ENCODE results near the gene PTPN12. TPM values are rescaled to one million over a fixed set of nuclear protein-coding genes. Genes with fewer than 3 reads are reported as not detected.

Gene PTPN12
- total and polyA plus RNA-seq, 7 donors = 16.5 to 52.6 (median 34.0) TPM

DNA sequence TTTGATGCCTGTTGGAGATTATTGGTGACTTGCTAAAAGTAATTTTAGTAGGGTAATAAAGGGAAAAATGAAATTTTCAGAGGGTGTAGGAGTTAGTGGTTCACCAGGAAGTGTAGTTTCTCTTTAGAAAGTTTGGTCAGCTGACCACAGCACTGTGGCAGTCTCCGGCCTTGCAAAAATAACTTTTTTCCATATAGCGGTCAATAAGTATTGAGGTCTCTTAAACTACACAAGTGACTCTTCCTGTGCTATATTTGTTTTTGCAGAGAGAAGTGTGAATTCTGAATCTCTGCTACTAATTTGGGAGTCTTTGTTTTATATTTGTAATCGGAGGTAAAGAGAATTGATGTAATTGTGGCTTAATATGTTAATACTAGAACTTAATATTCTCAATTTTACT lies 24.3 kb downstream of the PTPN12 start:
- H3K36me3 ChIP-seq (ENCODE audit: insufficient read depth in 1 of 2, low read depth in 1 of 2) = no peaks in the 10 kb centered on the region
- H3K4me1 ChIP-seq = peaks cover 37% of the 10 kb centered on the region
- TF ChIP-seq, protein P1, sequence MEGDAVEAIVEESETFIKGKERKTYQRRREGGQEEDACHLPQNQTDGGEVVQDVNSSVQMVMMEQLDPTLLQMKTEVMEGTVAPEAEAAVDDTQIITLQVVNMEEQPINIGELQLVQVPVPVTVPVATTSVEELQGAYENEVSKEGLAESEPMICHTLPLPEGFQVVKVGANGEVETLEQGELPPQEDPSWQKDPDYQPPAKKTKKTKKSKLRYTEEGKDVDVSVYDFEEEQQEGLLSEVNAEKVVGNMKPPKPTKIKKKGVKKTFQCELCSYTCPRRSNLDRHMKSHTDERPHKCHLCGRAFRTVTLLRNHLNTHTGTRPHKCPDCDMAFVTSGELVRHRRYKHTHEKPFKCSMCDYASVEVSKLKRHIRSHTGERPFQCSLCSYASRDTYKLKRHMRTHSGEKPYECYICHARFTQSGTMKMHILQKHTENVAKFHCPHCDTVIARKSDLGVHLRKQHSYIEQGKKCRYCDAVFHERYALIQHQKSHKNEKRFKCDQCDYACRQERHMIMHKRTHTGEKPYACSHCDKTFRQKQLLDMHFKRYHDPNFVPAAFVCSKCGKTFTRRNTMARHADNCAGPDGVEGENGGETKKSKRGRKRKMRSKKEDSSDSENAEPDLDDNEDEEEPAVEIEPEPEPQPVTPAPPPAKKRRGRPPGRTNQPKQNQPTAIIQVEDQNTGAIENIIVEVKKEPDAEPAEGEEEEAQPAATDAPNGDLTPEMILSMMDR (IDR thresholded peaks at IDR 0.05) = no peak
- H3K9me3 ChIP-seq = no peaks in the 10 kb centered on the region
- intact Hi-C loops (cut with DNase I) = no loop called here
- DNase-seq = no peak
- H3K4me3 ChIP-seq = no peak overlapping the region
- H3K27me3 ChIP-seq (ENCODE audit: insufficient read depth in 3 of 3, low read length in 2 of 3) = no peaks in the 10 kb centered on the region
- no peak overlapping the region for H3K27ac ChIP-seq
- no peak for ATAC-seq
- 51 to 78% (median 58%) methylated on average over 3 of the region's 3 CpGs for WGBS, 3 donors

DNA sequence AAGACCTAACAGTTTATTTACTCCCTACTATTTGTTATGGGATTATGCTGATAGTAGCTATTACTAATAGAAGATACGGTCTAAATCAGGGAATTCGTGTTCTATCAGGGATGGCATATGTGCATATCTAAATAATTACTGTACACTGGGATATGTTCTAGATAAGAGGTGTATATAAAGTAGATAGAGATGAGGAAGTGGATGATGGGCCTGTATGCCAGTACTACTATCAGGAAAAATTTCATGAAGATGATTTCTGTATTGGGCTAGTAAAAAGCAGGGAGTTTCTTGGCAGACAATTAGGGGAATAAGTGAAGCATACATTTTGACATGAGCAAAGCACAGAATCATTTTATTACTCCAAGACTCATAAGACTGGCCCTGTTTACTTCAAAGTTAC lies 26.2 kb downstream of the PTPN12 start:
- H3K9me3 ChIP-seq = no peaks in the 10 kb centered on the region
- ATAC-seq (no peak), DNase-seq (no peak)
- TF ChIP-seq, protein P1 (IDR thresholded peaks at IDR 0.05) = no peak
- H3K4me3 ChIP-seq = no peak overlapping the region
- no peaks in the 10 kb centered on the region for H3K36me3 ChIP-seq (ENCODE audit: insufficient read depth in 1 of 2, low read depth in 1 of 2)
- intact Hi-C loops (cut with DNase I) = no loop called here
- no peak overlapping the region for H3K27ac ChIP-seq
- peaks cover 44% of the 10 kb centered on the region for H3K4me1 ChIP-seq
- 51 to 78% (median 63%) methylated on average over 2 of the region's 2 CpGs for WGBS, 3 donors
- no peaks in the 10 kb centered on the region for H3K27me3 ChIP-seq (ENCODE audit: insufficient read depth in 3 of 3, low read length in 2 of 3)

DNA sequence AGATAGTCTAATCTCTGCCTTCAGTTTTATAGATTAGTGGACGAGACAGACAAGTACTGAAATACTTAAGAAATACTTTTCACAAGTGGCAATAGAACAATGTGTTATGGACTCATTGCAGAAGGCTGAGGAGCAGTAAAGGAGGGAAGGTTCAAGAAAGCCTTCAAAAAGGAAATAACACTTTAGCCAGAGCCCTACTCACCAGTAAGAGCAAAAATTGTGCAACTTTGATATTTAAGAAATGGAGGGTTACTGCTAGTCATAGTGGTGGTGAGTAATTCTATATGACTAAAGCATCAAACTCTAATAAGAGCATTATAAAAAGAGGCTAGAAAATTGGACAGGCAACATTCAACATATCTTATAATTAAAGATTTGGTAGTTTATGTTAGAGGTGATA lies 28.8 kb downstream of the PTPN12 start:
- intact Hi-C loops (cut with DNase I) = no loop called here
- WGBS, 3 donors = 58 to 90% (median 80%) methylated on average over 1 of the region's 1 CpG
- ATAC-seq = peak in 1 of 4 donors; percentile 35

DNA sequence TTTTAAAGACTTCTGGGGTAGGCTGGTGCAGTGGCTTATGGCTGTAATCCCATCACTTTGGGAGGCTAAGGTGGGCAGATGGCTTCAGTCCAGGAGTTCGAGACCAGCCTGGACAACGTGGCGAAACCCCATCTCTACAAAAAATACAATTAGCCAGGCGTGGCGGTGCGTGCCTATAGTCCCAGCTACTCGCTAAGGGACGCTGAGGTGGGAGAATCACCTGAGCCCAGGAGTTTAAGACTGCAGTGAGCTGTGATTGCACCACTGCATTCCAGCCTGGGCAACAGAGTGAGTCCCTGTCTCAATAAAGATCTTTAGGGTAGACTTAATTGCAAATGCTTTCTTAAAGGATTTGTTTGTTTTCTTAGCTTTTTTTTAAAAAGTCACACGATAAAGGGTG lies 29.3 kb downstream of the PTPN12 start:
- H3K36me3 ChIP-seq (ENCODE audit: insufficient read depth in 1 of 2, low read depth in 1 of 2) = peaks cover 0 to 6% of the 10 kb centered on the region in 2 donors
- intact Hi-C loops (cut with DNase I) = no loop called here
- no peak overlapping the region for H3K4me3 ChIP-seq
- ATAC-seq (no peak), DNase-seq (no peak)
- H3K27me3 ChIP-seq (ENCODE audit: insufficient read depth in 3 of 3, low read length in 2 of 3) = no peaks in the 10 kb centered on the region
- 90 to 92% (median 91%) methylated on average over 9 of the region's 9 CpGs for WGBS, 3 donors
- TF ChIP-seq, protein P1 (IDR thresholded peaks at IDR 0.05) = no peak
- H3K27ac ChIP-seq = no peak overlapping the region
- no peaks in the 10 kb centered on the region for H3K9me3 ChIP-seq
- peaks cover 34% of the 10 kb centered on the region for H3K4me1 ChIP-seq

More for the DNA sequence above, 28.8 kb downstream of the PTPN12 start:
- Histone ChIP-seq H3K36me3 (ENCODE audit: insufficient read depth in 1 of 2, low read depth in 1 of 2) (peaks cover 0 to under 1% of the 10 kb centered on the region in 2 donors), H3K27ac (no peak overlapping the region), H3K27me3 (ENCODE audit: insufficient read depth in 3 of 3, low read length in 2 of 3) (no peaks in the 10 kb centered on the region), H3K9me3 (no peaks in the 10 kb centered on the region), H3K4me3 (no peak overlapping the region), H3K4me1 (peaks cover 37% of the 10 kb centered on the region)
- DNase-seq = no peak
- TF ChIP-seq, protein P1 (IDR thresholded peaks at IDR 0.05) = no peak

DNA sequence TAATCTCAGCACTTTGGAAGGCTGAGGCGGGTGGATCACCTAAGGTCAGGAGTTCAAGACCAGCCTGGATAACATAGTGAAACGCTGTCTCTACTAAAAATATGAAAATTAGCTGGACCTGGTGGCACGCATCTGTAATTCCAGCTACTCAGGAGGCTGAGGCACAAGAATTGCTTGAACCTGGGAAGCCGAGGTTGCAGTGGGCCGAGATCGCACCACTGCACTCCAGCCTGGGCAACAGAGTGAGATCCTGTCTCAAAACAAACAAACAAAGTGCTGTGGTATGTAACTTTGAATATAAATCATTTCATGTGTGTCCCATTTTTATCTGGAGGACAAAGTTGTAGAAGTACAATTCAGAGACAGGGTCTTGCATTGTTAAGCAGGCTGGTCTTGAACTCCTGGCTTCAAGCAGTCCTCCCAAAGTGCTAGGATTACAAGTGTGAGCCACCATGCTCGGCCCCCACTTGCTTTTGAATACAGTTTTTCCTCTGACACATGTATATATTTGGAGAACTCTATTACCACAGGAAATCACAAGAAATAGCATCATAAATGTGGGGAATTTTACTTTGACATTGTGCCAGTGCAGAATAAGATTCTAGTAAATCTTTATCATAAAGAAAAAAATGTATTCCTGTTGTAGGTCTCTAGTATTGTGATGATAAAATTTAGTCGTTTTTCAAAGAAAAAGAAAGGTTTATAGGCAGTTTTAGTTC lies 32.6 kb downstream of the PTPN12 start:
- peaks cover 15% of the 10 kb centered on the region for H3K4me1 ChIP-seq
- no peaks in the 10 kb centered on the region for H3K9me3 ChIP-seq
- ATAC-seq (no peak), DNase-seq (no peak)
- no peaks in the 10 kb centered on the region for H3K27me3 ChIP-seq (ENCODE audit: insufficient read depth in 3 of 3, low read length in 2 of 3)
- no peak overlapping the region for H3K27ac ChIP-seq
- TF ChIP-seq, protein P1 (IDR thresholded peaks at IDR 0.05) = no peak
- H3K36me3 ChIP-seq (ENCODE audit: insufficient read depth in 1 of 2, low read depth in 1 of 2) = peaks cover 0 to 36% of the 10 kb centered on the region in 2 donors
- intact Hi-C loops (cut with DNase I) = no loop called here
- H3K4me3 ChIP-seq = no peak overlapping the region
- 88 to 93% (median 90%) methylated on average over 8 of the region's 8 CpGs for WGBS, 3 donors
